ENCODE data around the gene ZNF528.

- no peak for TF ChIP-seq CTCF (IDR thresholded peaks at IDR 0.05; ENCODE audit: poor library complexity)
- TF ChIP-seq EZH2 (IDR thresholded peaks at IDR 0.05; ENCODE audit: borderline replicate concordance), result no peak
- TF ChIP-seq EZH2phosphoT487 (IDR thresholded peaks at IDR 0.05; ENCODE audit: low read depth, severe bottlenecking, unreplicated experiment), result no peak
Measured at GRCh38 chr19:52370341-52370710, 27.3 kb upstream of the ZNF528 start.

All from hepatocyte (in vitro differentiated cells).